SK-N-SH (cell line): ENCODE results near the gene TRAK1. TPM values are rescaled to one million over a fixed set of nuclear protein-coding genes. Genes with fewer than 3 reads are reported as not detected.

ENCODE experiments used
- CTCF ChIA-PET: fragments of 300-600, 350-600 bp; formaldehyde crosslinking; extraction: SDS; loops from one replicate; lab custom pipeline; 2021; lab: Yijun Ruan, JAX
- POLR2A ChIA-PET: fragments of 350-600 bp; sonication (Branson Sonifier 250); formaldehyde crosslinking; extraction: SDS; loops from one replicate; lab custom pipeline; 2020; ENCODE audit warnings: antibody characterized with exemption, inconsistent platforms; lab: Yijun Ruan, JAX
- DNase-seq: peaks from one replicate; pipeline ENCODE4 v3.0.0; 2012
- H2AFZ ChIP-seq: fragments of 200-600 bp; sonication (generic); 2 replicates; pipeline ENCODE4 v1.8.1; 2016; ENCODE audit warnings: antibody characterized with exemption, mild to moderate bottlenecking, low read depth
- H3F3A ChIP-seq: fragments of 200-600 bp; sonication (generic); replicated peaks from 2 replicates; pipeline ENCODE3; 2016; ENCODE audit warnings: antibody characterized with exemption, mild to moderate bottlenecking; ENCODE audit not compliant: insufficient read depth
- H3K27ac ChIP-seq, 2 experiments: fragments of 200-500 bp in 1 of 2; fragments of 200-600 bp in 1 of 2; sonication (Bioruptor generic) in 1 of 2; sonication (generic), shearing (Covaris generic) in 1 of 2; 2 replicates each; pipeline versions ENCODE4 v1.5.1 to v1.6.1; 2014 to 2016; ENCODE audit warnings: low read depth in 2 of 2, inconsistent platforms in 1 of 2, low read length in 1 of 2, mild to moderate bottlenecking in 1 of 2, mixed read lengths in 1 of 2
- H3K27me3 ChIP-seq: fragments of 200-600 bp; sonication (generic), shearing (Covaris generic); 2 replicates; pipeline ENCODE4 v1.6.1; 2016; ENCODE audit warnings: mixed run types; ENCODE audit not compliant: insufficient read depth
- H3K36me3 ChIP-seq, 2 experiments: fragments of 200-500 bp in 1 of 2; fragments of 200-600 bp in 1 of 2; sonication (Bioruptor generic) in 1 of 2; sonication (generic) in 1 of 2; replicated peaks in 1 of 2; 2 replicates each; pipeline versions ENCODE3 to v1.5.1; 2014 to 2016; ENCODE audit warnings: low read length in 1 of 2, mild to moderate bottlenecking in 1 of 2; ENCODE audit not compliant: insufficient read depth in 2 of 2, control insufficient read depth in 1 of 2
- H3K4me1 ChIP-seq, 2 experiments: fragments of 200-500 bp in 1 of 2; fragments of 200-600 bp in 1 of 2; sonication (Bioruptor generic) in 1 of 2; sonication (generic), shearing (Covaris generic) in 1 of 2; 2 replicates each; pipeline versions ENCODE4 v1.5.1 to v1.6.1; 2014 to 2016; ENCODE audit warnings: low read depth in 1 of 2, low read length in 1 of 2, mixed run types in 1 of 2; ENCODE audit not compliant: insufficient read depth in 2 of 2, control insufficient read depth in 1 of 2
- H3K4me2 ChIP-seq: fragments of 200-600 bp; sonication (generic), shearing (Covaris generic); 2 replicates; pipeline ENCODE4 v1.6.1; 2017; ENCODE audit warnings: mixed run types
- H3K4me3 ChIP-seq, 2 experiments: fragments of 200-500 bp in 1 of 2; fragments of 200-600 bp in 1 of 2; sonication (Bioruptor generic) in 1 of 2; sonication (generic), shearing (Covaris generic) in 1 of 2; 2 replicates each; pipeline versions ENCODE4 v1.5.1 to v1.8.1; 2014 to 2016; ENCODE audit warnings: low read depth in 2 of 2, inconsistent platforms in 1 of 2, low read length in 1 of 2, mild to moderate bottlenecking in 1 of 2, mixed read lengths in 1 of 2, moderate library complexity in 1 of 2
- H3K79me2 ChIP-seq: fragments of 200-600 bp; sonication (generic); 2 replicates; pipeline ENCODE4 v1.8.1; 2017; ENCODE audit warnings: mild to moderate bottlenecking; ENCODE audit not compliant: insufficient read depth
- H3K9ac ChIP-seq: fragments of 200-600 bp; sonication (generic); 2 replicates; pipeline ENCODE4 v1.6.1; 2017; ENCODE audit warnings: mixed run types
- H3K9me2 ChIP-seq: fragments of 200-600 bp; sonication (generic); 2 replicates; pipeline ENCODE4 v1.6.1; 2017; ENCODE audit warnings: mixed run types
- H3K9me3 ChIP-seq: fragments of 200-600 bp; sonication (generic); 2 replicates; pipeline ENCODE4 v1.6.1; 2017; ENCODE audit warnings: mixed run types, mild to moderate bottlenecking, moderate library complexity
- H4K20me1 ChIP-seq: fragments of 200-600 bp; sonication (generic); 2 replicates; pipeline ENCODE4 v1.6.1; 2017; ENCODE audit warnings: mild to moderate bottlenecking, mixed run types; ENCODE audit not compliant: insufficient read depth
- CHD2 ChIP-seq: fragments of 150-350 bp; IDR thresholded peaks from 2 replicates; pipeline ENCODE4 v1.6.1; 2018; ENCODE audit warnings: low read length; ENCODE audit not compliant: partially characterized antibody
- CTCF ChIP-seq: fragments of 200-600 bp; sonication (generic); IDR thresholded peaks from 2 replicates; pipeline ENCODE4 v1.6.1; 2017; ENCODE audit warnings: antibody characterized with exemption, mild to moderate bottlenecking, moderate library complexity
- ELF1 ChIP-seq: IDR thresholded peaks from 2 replicates; pipeline ENCODE4 v1.4.0; 2012
- EZH2phosphoT487 ChIP-seq: fragments of 200-600 bp; sonication (generic); IDR thresholded peaks from 2 replicates; pipeline ENCODE4 v1.6.1; 2017; ENCODE audit warnings: low read depth, mixed run types, mild to moderate bottlenecking, antibody characterized with exemption, moderate library complexity, borderline replicate concordance
- FOXJ3 ChIP-seq: sonication (generic); formaldehyde crosslinking; IDR thresholded peaks from 2 replicates; pipeline ENCODE4 v1.5.1; 2020; ENCODE audit warnings: mild to moderate bottlenecking, missing genetic modification reagents
- GATA2 ChIP-seq: sonication (generic); formaldehyde crosslinking; IDR thresholded peaks from 2 replicates; pipeline ENCODE4 v1.5.0; 2020; ENCODE audit warnings: mild to moderate bottlenecking, missing genetic modification reagents
- IRF3 ChIP-seq: fragments of 150-350 bp; IDR thresholded peaks from 2 replicates; pipeline ENCODE4 v1.6.1; 2016; ENCODE audit warnings: mild to moderate bottlenecking, low read depth, low read length
- JUND ChIP-seq: IDR thresholded peaks from 2 replicates; pipeline ENCODE4 v1.4.0; 2012
- MEF2A ChIP-seq: IDR thresholded peaks from 2 replicates; pipeline ENCODE4 v1.4.0; 2012; ENCODE audit warnings: low read depth, borderline replicate concordance
- MXI1 ChIP-seq: IDR thresholded peaks from 2 replicates; pipeline ENCODE4 v1.6.1; 2012; ENCODE audit warnings: mild to moderate bottlenecking, low read depth, low read length, improper control_type of control experiment
- POLR2AphosphoS5 ChIP-seq: IDR thresholded peaks from 2 replicates; pipeline ENCODE4 v1.6.1; 2012; ENCODE audit warnings: low read depth, low read length
- RAD21 ChIP-seq: IDR thresholded peaks from 2 replicates; pipeline ENCODE4 v1.6.1; 2012; ENCODE audit warnings: mild to moderate bottlenecking, low read length
- REST ChIP-seq: IDR thresholded peaks from 2 replicates; pipeline ENCODE4 v1.6.1; 2012; ENCODE audit warnings: mild to moderate bottlenecking, low read depth, low read length, moderate library complexity
- RFX5 ChIP-seq: IDR thresholded peaks from 2 replicates; pipeline ENCODE4 v1.6.1; 2012; ENCODE audit warnings: mild to moderate bottlenecking, improper control_type of control experiment, low read length
- RXRA ChIP-seq: IDR thresholded peaks from 2 replicates; pipeline ENCODE4 v1.4.0; 2012; ENCODE audit warnings: low read depth, mild to moderate bottlenecking, borderline replicate concordance
- SMC3 ChIP-seq: IDR thresholded peaks from 2 replicates; pipeline ENCODE4 v1.6.1; 2012; ENCODE audit warnings: low read depth, low read length, improper control_type of control experiment
- TAF1 ChIP-seq: IDR thresholded peaks from 2 replicates; pipeline ENCODE4 v1.6.1; 2012; ENCODE audit warnings: low read depth, mild to moderate bottlenecking, low read length, moderate library complexity, borderline replicate concordance
- TCF12 ChIP-seq: IDR thresholded peaks from 2 replicates; pipeline ENCODE4 v1.4.0; 2012
- USF2 ChIP-seq: fragments of 150-350 bp; IDR thresholded peaks from 2 replicates; pipeline ENCODE4 v1.6.1; 2017; ENCODE audit warnings: antibody characterized with exemption, low read length, low read depth, borderline replicate concordance
- YY1 ChIP-seq: IDR thresholded peaks from 2 replicates; pipeline ENCODE4 v1.4.0; 2012; ENCODE audit warnings: low read depth, mild to moderate bottlenecking
- WGBS: methylation state at CpG from one replicate; pipeline ENCODE4 v1.1.6; 2017; ENCODE audit warnings: low lambda C conversion rate; 5-methylcytosine and 5-hydroxymethylcytosine counted together
- polyA plus RNA-seq, 3 experiments: library from polyadenylated mRNA; depleted of rRNA; stranded (reverse); fragments of >200 nt; gene quantifications; 2 replicates each; pipeline ENCODE4 v1.2.3, GENCODE V29; 2012
- TF ChIP-seq, protein P1 (sequence below): IDR thresholded peaks from 2 replicates; pipeline ENCODE4 v1.4.0; 2012; ENCODE audit warnings: low read depth, borderline replicate concordance
- TF ChIP-seq, protein P2 (sequence below): IDR thresholded peaks from 2 replicates; pipeline ENCODE4; 2012

The TRAK1 gene
- polyA plus RNA-seq, 1 of the 3 experiments (the other 2 are of a cell fraction) = 12.5 TPM

GRCh38 chr3:42119561-42120355 lies 28.6 kb downstream of the TRAK1 start (continued):
- TF ChIP-seq REST (no peak), YY1 (no peak), MEF2A (no peak), CHD2 (no peak), JUND (no peak), TAF1 (no peak)
- TF ChIP-seq, protein P1, sequence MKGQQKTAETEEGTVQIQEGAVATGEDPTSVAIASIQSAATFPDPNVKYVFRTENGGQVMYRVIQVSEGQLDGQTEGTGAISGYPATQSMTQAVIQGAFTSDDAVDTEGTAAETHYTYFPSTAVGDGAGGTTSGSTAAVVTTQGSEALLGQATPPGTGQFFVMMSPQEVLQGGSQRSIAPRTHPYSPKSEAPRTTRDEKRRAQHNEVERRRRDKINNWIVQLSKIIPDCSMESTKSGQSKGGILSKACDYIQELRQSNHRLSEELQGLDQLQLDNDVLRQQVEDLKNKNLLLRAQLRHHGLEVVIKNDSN = no peak
- TF ChIP-seq, protein P2, sequence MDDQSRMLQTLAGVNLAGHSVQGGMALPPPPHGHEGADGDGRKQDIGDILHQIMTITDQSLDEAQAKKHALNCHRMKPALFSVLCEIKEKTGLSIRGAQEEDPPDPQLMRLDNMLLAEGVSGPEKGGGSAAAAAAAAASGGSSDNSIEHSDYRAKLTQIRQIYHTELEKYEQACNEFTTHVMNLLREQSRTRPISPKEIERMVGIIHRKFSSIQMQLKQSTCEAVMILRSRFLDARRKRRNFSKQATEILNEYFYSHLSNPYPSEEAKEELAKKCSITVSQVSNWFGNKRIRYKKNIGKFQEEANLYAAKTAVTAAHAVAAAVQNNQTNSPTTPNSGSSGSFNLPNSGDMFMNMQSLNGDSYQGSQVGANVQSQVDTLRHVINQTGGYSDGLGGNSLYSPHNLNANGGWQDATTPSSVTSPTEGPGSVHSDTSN = no peak

- Histone ChIP-seq H4K20me1 (no peaks in the 10 kb centered on the region), H3K9me2 (no peaks in the 10 kb centered on the region), H3F3A (no peaks in the 10 kb centered on the region), H3K27me3 (no peaks in the 10 kb centered on the region), H3K4me3 (no peak overlapping the region), H3K4me2 (no peak overlapping the region), H3K36me3 (peaks cover under 1 to 5% of the 10 kb centered on the region in 2 experiments), H3K27ac (no peak overlapping the region), H3K4me1 (peaks cover 2 to 8% of the 10 kb centered on the region in 2 experiments; a peak in 3 of 4 replicates), H3K9me3 (no peaks in the 10 kb centered on the region), H2AFZ (no peak overlapping the region), H3K79me2 (no peaks in the 10 kb centered on the region), H3K9ac (no peak overlapping the region)
- TF ChIP-seq CTCF = no peak
- no peak for TF ChIP-seq RXRA
- no peak for TF ChIP-seq TAF1
- TF ChIP-seq POLR2AphosphoS5 = no peak
- TF ChIP-seq RAD21 = no peak
- TF ChIP-seq GATA2 (CRISPR knock-in tag) = no peak
- no peak for TF ChIP-seq MEF2A
- TF ChIP-seq EZH2phosphoT487 = no peak
- TF ChIP-seq FOXJ3 (CRISPR knock-in tag) = no peak
- no peak for TF ChIP-seq USF2
- no peak for TF ChIP-seq IRF3
- no peak for TF ChIP-seq SMC3
- TF ChIP-seq ELF1 = no peak
- TF ChIP-seq RFX5 = no peak
- TF ChIP-seq TCF12 = no peak
- TF ChIP-seq MXI1 = no peak
- POLR2A ChIA-PET = interaction anchor here (0.9 kb wide), 1 partner anchor 159 kb away, joined by 6 read pairs; the partner anchor contains the start of gene ULK4
- 78% methylated on average over 2 of the region's 3 CpGs for WGBS
- DNase-seq = no peak
- CTCF ChIA-PET = interaction anchor here (1.2 to 9.5 kb wide), 4 partner anchors 21 to 108 kb away, joined by 3 to 261 read pairs (median 16); no protein-coding TSS in a partner anchor
Measured at GRCh38 chr3:42120866-42121265, 29.7 kb downstream of the TRAK1 start.
